NOMO-1 (cell line): Measurements from ENCODE around the gene ERBIN.
"Not testable (repeated sequence)": the region's sequence is repeated elsewhere in the genome, so short reads cannot be mapped to it uniquely, and the experiment has no call there.

Experiments used
- DNase-seq, 2 experiments: peaks; one replicate each; lab custom pipeline; 2025; ENCODE audit not compliant: unreplicated experiment in 2 of 2; lab: John Stamatoyannopoulos, UW

The ERBIN gene

GRCh38 chr5:65961633-65962032 is 35.3 kb downstream of the ERBIN start:
- no peak for DNase-seq

- DNase-seq, result no peak
These were observed 41.1 kb downstream of the ERBIN start for GRCh38 chr5:65967288-65968066.

GRCh38 chr5:65969539-65970393 is 43.4 kb downstream of the ERBIN start:
- no peak for DNase-seq

- no peak for DNase-seq
These were observed 44.3 kb downstream of the ERBIN start for GRCh38 chr5:65970481-65971367.

DNA sequence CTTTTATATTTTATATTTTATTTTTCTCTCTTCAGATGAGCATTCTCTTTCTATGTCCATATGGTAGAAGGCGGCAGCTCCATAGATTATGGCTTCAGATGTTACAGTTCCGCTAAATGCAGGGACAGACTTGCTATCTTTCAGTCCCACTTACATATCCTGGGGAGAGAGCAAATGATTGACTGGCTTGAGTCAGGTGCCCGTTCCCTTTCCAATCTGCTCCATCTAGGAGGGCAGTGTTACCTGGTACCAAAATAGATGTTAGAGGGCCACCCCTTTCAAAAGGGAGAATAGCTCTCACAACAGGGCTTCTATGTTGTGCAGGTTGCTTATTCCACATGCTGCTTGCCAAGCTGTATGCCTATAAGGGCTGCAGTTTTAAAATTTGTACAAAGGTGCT is 45.3 kb downstream of the ERBIN start:
- DNase-seq, result no peak

- not testable (repeated sequence) for DNase-seq
These were observed 46.5 kb downstream of the ERBIN start for GRCh38 chr5:65972896-65973295.

- DNase-seq, result no peak
These were observed 51.9 kb downstream of the ERBIN start for GRCh38 chr5:65978251-65978650.

GRCh38 chr5:65981548-65981947 is 55.2 kb downstream of the ERBIN start:
- no peak for DNase-seq

DNA sequence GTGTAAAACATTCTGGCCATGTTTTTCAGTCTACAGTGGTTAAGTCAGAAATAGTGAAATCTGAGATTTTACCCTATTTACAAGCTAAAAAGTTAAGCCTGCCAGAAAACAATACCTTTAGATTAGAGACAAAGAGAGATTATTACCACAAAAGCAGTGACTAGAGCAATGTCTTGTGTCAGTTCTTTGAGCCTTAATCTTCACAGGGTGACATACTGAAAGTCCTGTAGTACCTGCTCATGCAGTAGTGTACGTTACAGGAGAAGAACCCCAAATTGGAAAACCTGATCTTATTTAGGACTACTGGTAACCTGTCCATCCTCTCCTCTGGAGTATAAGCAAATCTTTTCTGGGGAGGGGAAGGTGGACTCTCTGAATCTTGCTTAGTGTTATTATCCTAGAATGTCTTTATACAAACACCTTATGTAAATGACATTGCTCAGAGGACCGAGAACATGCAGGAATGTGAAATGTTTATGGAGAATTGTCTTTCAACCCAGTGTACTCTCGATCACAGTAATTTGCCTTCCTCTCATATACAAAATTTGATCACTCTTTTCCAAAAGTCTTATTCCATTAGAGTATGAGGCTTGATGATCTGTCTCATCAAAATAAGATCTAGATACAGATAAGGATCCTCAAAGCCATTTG is 55.7 kb downstream of the ERBIN start:
- no peak for DNase-seq

DNA sequence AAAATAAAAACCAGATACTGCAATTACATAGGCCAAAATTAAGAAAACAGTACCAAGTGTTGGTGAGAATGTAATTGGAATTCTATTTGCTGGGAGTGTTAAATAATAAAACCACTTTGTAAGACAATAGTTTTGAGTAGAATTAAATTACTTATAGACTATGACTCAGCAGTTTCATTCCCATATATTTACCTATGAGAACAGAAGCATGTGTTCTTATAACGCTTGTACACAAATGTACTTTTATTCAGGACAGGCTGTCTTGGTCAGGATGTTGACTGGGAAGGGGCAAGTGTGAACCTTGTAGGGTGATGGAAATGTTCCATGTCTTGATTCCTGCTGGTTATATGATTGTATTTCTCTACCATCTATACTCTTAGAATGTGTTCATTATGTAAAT is 56.3 kb downstream of the ERBIN start:
- DNase-seq, result no peak

- DNase-seq, result no peak
These were observed 57.9 kb downstream of the ERBIN start for GRCh38 chr5:65984098-65984885.

- no peak for DNase-seq
These were observed 59.7 kb downstream of the ERBIN start for GRCh38 chr5:65986050-65986451.

GRCh38 chr5:65986796-65987195 is 60.4 kb downstream of the ERBIN start:
- no peak for DNase-seq

DNA sequence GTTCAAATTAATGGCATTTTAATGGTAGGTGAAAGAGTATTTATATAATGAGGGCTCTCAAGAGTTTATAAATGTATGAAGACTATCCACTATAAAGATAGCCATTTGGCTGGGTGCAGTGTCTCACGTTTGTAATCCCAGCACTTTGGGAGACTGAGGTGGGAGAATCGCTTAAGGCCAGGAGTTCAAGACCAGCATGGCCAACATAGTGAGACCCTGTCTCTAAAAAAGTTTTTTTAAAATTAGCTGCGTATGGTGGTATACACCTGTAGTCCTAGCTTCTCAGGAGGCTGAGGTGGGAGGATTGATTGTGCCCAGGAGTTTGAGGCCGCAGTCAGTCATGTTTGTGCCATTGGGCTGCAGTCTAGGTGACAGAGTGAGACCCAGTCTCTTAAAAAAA is 61.6 kb downstream of the ERBIN start:
- DNase-seq, result no peak

GRCh38 chr5:65989158-65989557 is 62.8 kb downstream of the ERBIN start:
- DNase-seq, result no peak

DNA sequence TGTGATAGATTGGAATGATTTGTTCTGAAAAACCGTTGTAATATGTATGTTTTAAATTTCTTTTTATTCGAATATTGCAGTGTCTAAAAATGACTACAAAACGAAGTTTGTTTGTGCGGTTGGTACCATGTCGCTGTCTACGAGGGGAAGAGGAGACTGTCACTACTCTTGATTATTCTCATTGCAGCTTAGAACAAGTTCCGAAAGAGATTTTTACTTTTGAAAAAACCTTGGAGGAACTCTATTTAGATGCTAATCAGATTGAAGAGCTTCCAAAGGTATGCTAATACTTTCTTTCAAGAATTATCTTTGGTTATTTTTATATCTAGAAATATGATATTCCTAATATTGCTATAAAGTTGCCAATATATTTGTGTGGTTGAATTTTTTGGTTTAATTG is 66.3 kb downstream of the ERBIN start:
- no peak for DNase-seq

GRCh38 chr5:65994117-65994786 is 67.9 kb downstream of the ERBIN start:
- DNase-seq, result no peak

- no peak for DNase-seq
These were observed 72.8 kb downstream of the ERBIN start for GRCh38 chr5:65999061-65999723.

DNA sequence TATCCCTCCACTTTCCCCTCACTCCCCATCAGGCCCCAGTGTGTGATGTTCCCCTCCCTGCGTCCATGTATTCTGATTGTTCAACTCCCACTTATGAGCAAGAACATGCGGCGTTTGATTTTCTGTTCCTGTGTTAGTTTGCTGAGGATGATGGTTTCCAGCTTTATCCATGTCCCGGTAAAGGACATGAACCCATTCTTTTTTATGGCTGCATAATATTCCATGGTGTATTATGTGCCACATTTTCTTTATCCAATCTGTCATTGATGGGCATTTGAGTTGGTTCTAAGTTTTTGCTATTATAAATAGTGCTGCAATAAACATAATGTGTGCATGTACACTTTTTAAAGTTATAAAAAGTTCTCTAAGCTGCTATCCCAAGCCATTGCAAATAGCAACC is 75.6 kb downstream of the ERBIN start:
- DNase-seq, result no peak
